Astrocyte (in vitro differentiated cells and primary cell): Measurements from ENCODE around the gene HNMT.

Source experiments
- EZH2 ChIP-seq: IDR thresholded peaks from 2 replicates; pipeline ENCODE4 v1.6.1; 2012; ENCODE audit warnings: mild to moderate bottlenecking, low read length, inconsistent platforms; ENCODE audit not compliant: insufficient read depth
- TF ChIP-seq, protein P1 (sequence below): IDR thresholded peaks from 2 replicates; pipeline ENCODE4 v1.5.1; 2011; ENCODE audit warnings: low read depth, mild to moderate bottlenecking, inconsistent platforms, low read length, moderate library complexity; ENCODE audit not compliant: insufficient read depth

DNA sequence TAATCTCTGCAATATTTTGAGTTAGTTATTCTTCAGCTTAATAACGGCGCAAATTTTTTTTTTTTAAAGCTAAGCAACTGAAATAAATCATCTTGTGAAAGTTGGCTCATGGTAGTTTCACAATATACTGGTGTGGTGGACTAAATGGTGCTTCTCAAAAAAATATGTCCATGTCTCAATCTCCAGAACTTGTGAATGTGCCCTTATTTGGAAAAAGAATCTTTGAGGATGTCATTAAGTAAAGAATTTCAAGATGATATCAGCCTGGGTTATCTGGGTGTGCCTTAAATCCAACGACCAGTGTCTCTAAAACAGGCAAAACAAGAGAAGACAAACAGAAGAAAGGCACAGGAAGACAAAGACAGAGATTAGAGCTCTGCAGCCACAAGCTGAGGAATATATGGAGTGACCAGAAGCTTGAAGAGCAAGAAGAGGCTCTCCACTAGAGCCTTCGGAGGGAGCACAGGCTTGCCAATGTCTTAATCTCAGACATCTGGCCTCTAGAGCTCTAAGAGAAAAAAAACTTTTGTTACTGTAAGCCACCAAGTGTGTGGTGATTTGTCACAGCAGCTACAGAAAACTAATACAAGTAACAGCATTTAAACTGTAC lies 71.4 kb downstream of the HNMT start:
- TF ChIP-seq, protein P1, sequence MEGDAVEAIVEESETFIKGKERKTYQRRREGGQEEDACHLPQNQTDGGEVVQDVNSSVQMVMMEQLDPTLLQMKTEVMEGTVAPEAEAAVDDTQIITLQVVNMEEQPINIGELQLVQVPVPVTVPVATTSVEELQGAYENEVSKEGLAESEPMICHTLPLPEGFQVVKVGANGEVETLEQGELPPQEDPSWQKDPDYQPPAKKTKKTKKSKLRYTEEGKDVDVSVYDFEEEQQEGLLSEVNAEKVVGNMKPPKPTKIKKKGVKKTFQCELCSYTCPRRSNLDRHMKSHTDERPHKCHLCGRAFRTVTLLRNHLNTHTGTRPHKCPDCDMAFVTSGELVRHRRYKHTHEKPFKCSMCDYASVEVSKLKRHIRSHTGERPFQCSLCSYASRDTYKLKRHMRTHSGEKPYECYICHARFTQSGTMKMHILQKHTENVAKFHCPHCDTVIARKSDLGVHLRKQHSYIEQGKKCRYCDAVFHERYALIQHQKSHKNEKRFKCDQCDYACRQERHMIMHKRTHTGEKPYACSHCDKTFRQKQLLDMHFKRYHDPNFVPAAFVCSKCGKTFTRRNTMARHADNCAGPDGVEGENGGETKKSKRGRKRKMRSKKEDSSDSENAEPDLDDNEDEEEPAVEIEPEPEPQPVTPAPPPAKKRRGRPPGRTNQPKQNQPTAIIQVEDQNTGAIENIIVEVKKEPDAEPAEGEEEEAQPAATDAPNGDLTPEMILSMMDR = no peak
- no peak for TF ChIP-seq EZH2
